GM10266 (cell line): ENCODE data around the gene MLYCD.

Source experiments
- DNase-seq: peaks from one replicate; pipeline ENCODE4 v3.0.0; 2012; ENCODE audit errors: extremely low spot score
- TF ChIP-seq, protein P1 (sequence below): IDR thresholded peaks from 2 replicates; pipeline ENCODE4 v1.5.1; 2012; ENCODE audit warnings: mild to moderate bottlenecking, low read depth; ENCODE audit not compliant: control insufficient read depth, insufficient read depth; ENCODE audit errors: missing control alignments

Gene MLYCD

DNA sequence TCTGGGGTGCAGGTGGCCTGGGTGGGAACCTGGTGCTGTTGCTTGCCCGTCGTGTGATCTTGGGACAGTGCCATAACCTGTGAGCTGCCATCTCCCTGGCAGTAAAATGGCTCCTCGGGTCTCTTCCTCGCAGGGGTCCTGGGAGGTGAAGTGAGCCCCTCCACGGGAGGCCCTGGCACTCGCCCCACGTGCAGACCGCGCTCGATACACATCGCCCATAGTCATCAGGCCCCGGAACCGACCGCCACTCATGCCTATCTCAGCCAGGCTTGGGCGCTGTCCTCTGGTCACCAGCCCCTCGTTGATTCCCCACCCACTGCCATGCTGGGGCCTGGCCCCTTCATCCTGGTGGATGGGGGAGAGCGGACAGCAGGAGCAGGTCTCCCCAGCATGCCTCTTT lies 32.6 kb downstream of the MLYCD start:
- TF ChIP-seq, protein P1, sequence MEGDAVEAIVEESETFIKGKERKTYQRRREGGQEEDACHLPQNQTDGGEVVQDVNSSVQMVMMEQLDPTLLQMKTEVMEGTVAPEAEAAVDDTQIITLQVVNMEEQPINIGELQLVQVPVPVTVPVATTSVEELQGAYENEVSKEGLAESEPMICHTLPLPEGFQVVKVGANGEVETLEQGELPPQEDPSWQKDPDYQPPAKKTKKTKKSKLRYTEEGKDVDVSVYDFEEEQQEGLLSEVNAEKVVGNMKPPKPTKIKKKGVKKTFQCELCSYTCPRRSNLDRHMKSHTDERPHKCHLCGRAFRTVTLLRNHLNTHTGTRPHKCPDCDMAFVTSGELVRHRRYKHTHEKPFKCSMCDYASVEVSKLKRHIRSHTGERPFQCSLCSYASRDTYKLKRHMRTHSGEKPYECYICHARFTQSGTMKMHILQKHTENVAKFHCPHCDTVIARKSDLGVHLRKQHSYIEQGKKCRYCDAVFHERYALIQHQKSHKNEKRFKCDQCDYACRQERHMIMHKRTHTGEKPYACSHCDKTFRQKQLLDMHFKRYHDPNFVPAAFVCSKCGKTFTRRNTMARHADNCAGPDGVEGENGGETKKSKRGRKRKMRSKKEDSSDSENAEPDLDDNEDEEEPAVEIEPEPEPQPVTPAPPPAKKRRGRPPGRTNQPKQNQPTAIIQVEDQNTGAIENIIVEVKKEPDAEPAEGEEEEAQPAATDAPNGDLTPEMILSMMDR: no peak
- DNase-seq: no peak

DNA sequence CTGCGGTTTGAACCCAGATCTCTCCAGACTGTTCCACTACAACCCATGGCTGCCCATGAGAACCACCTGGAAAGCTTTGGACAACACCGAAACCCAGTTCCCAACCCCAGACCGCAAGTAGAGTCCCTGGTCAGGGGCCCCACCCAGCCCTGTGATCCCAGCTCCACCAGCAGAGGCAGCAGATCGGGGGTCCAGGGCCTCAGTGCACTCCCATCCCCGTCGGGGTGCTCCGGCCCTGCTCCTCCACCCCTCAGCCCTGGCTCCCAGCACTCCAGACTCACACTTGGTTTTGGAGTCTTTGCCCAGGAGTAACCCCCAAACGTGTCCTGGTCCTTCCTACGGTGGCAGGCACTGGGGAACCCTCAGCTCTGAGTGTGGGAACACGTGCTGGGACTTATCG lies 33.4 kb downstream of the MLYCD start:
- TF ChIP-seq, protein P1: no peak
- DNase-seq: no peak

DNA sequence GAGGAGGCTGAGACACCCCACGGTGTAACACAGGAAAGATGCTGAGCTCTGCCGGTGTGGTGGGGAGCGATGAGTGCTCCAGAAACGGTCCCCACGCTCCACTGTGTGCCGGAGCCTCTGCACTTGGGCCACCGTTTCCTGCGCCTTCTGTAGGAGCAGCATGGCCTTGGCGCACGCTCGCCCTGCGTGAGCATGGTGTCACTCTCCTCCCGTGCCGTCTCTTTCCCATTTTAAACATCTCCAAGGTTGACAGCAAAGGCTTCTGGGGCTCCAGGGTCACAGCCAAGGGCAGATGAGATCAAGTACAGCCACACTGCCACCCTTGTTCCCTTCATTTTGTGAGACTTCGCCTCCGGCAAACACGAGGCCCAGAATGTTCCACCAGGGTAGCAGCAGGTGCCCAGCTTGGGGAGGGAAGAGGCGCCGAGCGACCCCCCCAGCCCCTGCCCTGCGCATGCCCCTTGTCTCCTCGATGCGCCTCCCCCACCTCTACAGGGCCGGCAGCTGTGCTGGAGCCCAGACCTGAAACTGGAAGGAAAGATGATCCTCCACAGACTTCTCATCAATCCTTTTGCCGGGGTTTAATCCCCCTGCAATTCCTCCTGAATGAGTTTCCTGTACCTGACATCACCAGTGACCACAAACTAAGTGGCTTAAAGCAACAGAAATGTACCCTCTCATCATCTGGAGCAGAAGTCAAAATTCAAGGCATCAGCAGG lies 34.2 kb downstream of the MLYCD start:
- TF ChIP-seq, protein P1: no peak
- DNase-seq: no peak

DNA sequence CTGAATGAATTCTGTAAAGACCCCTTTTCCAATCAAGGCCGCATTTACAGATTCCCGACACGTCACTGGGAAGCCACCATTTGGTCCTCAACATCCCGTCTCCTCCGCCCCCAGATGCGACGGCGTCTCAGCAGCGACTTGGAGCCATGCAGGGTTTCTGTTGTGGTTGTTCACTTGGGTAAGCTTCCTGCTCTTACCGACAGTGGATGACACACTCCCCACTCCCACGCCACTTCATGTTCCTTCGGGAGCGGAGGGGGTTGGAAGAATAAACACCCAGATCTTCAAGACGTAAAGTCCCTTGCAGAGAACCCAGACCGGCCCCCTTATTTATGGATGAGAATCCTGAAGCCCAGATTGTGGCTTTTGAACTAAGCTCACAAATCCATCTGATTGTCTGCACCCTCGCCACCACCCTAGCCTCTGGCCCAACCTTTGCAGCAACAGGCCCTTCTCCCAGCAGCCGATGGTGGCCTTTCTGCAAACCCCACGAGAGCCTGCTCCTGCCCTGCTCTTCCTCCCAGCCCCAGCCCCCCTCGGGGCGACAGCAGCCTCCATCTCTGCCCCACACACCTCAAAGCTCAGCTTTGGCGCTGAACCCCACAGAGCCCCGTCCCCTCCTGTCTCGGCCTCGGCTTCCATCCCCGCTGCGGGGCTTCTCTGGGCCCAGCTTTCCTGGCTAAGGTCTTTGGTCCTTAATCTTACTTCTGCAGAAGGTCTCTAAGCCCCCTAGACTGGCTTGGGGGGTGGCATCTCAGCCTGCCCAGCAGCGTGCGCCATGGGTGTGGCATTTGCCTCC lies 35.2 kb downstream of the MLYCD start:
- TF ChIP-seq, protein P1: no peak
- no peak for DNase-seq

DNA sequence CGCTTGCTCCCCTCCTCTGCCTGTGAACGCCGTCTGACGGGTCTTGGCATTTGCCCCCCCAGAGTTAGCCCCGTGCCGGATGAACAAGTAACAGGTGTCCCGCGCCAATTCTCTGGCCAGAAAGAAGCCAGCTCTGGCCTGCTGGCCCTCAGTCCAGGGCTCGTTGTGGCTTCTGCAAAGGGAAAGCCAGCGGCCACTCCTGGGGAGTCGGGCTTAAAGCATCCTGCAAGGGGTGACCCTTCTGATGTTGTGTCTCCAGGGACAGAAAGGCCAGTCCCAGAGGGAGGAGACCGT lies 35.7 kb downstream of the MLYCD start:
- DNase-seq: no peak
- TF ChIP-seq, protein P1: no peak

DNA sequence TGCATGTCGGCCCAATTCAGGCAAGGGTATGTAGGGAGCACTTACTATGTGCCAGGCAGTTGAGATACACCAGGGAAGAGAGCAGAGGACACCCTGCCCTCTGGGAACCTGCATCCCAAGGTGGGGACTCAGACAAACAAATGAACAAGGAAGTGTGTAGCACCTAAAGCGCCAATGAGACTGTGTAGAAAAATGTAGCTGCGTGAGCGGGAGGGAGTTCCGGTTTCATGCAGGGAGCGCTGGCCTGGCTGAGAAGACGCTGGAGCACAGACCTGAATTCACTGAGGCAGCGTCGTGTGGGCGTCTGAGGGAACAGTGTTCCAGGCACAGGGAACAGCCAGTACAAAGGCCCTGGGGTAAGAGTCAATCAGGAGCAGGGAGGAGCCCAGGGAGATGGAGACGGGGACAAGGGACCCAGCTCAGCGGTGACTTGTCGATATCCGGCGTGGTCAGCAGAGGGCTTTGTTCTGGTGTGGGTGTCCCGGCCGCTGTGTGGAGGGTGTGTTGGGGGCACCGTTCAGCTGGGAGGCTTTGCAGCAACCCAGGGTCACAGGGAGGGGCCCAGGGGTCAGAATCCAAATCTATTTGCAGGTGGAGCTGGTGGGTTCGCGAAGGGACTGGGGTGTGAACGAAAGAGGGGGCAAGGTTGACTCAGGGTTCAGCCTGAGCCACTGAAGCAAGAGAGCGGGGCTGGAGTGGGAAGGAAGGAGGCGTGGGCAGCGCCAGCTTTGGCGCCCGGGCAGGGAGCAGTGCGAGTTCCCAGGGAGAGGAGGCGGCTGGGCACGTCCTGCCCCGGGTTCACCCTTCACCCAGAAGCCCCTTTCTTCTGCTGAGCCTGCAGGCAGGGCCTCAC lies 36.3 kb downstream of the MLYCD start:
- TF ChIP-seq, protein P1: no peak

More for the DNA sequence above, 36.3 kb downstream of the MLYCD start:
- no peak for DNase-seq
